H7 (cell line): Measurements from ENCODE around the gene HOTAIR. TPM values are rescaled to one million over a fixed set of nuclear protein-coding genes. Genes with fewer than 3 reads are reported as not detected.

Source experiments
- DNase-seq: peaks from one replicate; pipeline ENCODE4 v3.0.0; 2012
- H3K27me3 ChIP-seq: 2 replicates; pipeline ENCODE4 v1.6.0; 2011; ENCODE audit warnings: mild to moderate bottlenecking, low read length; ENCODE audit not compliant: control insufficient read depth, insufficient read depth
- H3K36me3 ChIP-seq: replicated peaks from 2 replicates; pipeline ENCODE4 v1.5.1; 2011; ENCODE audit warnings: low read length; ENCODE audit not compliant: control insufficient read depth, insufficient read depth
- H3K4me3 ChIP-seq: 2 replicates; pipeline ENCODE4 v1.5.1; 2011; ENCODE audit warnings: low read depth, mild to moderate bottlenecking, control low read depth, low read length, moderate library complexity; ENCODE audit not compliant: insufficient read depth
- total RNA-seq: library from RNA; depleted of rRNA; stranded (reverse); fragments of >200 nt; shearing (Covaris generic); gene quantifications from 2 replicates; pipeline ENCODE4 v1.2.3, GENCODE V29; 2014

Gene HOTAIR
- total RNA-seq, 1 experiment from 2014 or later = not detected

GRCh38 chr12:53988541-53989226 is 13.9 kb upstream of the HOTAIR start:
- DNase-seq = no peak
- H3K4me3 ChIP-seq = no peak overlapping the region
- no peaks in the 10 kb centered on the region for H3K36me3 ChIP-seq
- H3K27me3 ChIP-seq = peaks cover 98% of the 10 kb centered on the region

- Histone ChIP-seq H3K27me3 (peaks cover 98% of the 10 kb centered on the region), H3K4me3 (no peak overlapping the region), H3K36me3 (no peaks in the 10 kb centered on the region)
- no peak for DNase-seq
These were observed 13.1 kb upstream of the HOTAIR start for GRCh38 chr12:53987787-53988230.

- no peak for DNase-seq
- Histone ChIP-seq H3K27me3 (peaks cover 98% of the 10 kb centered on the region), H3K4me3 (no peak overlapping the region), H3K36me3 (no peaks in the 10 kb centered on the region)
These were observed 12.1 kb upstream of the HOTAIR start for GRCh38 chr12:53986686-53987483.

- peak; percentile 82 for DNase-seq
- Histone ChIP-seq H3K4me3 (no peak overlapping the region), H3K27me3 (peaks cover 98% of the 10 kb centered on the region), H3K36me3 (no peaks in the 10 kb centered on the region)
These were observed 11.4 kb upstream of the HOTAIR start for GRCh38 chr12:53985994-53986685.

- DNase-seq = no peak
- H3K4me3 ChIP-seq = no peak overlapping the region
- H3K27me3 ChIP-seq = peaks cover 98% of the 10 kb centered on the region
- no peaks in the 10 kb centered on the region for H3K36me3 ChIP-seq
These were observed 10.9 kb upstream of the HOTAIR start for GRCh38 chr12:53985692-53985993.

GRCh38 chr12:53984901-53985691 is 10.3 kb upstream of the HOTAIR start, which contains the start of gene HOXC10:
TSS of gene HOXC10 (plus strand) at chr12:53985146. CDS start at chr12:53985260, 114 bp downstream.
- Histone ChIP-seq H3K36me3 (no peaks in the 10 kb centered on the region), H3K4me3 (no peak within 1 kb of the TSS), H3K27me3 (peaks cover 98% of the 10 kb centered on the region)
- peak; percentile 98 for DNase-seq

GRCh38 chr12:53983950-53984572 is 9.3 kb upstream of the HOTAIR start:
- H3K27me3 ChIP-seq = peaks cover 98% of the 10 kb centered on the region
- DNase-seq = peak; percentile 66

GRCh38 chr12:53983568-53983949 is 8.8 kb upstream of the HOTAIR start:
- peaks cover 98% of the 10 kb centered on the region for H3K27me3 ChIP-seq
- no peaks in the 10 kb centered on the region for H3K36me3 ChIP-seq
- no peak overlapping the region for H3K4me3 ChIP-seq
- DNase-seq = no peak

More at GRCh38 chr12:53983950-53984572, 9.3 kb upstream of the HOTAIR start:
- no peak overlapping the region for H3K4me3 ChIP-seq
- no peaks in the 10 kb centered on the region for H3K36me3 ChIP-seq

- Histone ChIP-seq H3K27me3 (peaks cover 98% of the 10 kb centered on the region), H3K4me3 (no peak overlapping the region), H3K36me3 (no peaks in the 10 kb centered on the region)
- no peak for DNase-seq
These were observed 8.2 kb upstream of the HOTAIR start for GRCh38 chr12:53982648-53983567.

GRCh38 chr12:53981634-53982565 is 7.1 kb upstream of the HOTAIR start:
- H3K4me3 ChIP-seq = no peak overlapping the region
- peaks cover 98% of the 10 kb centered on the region for H3K27me3 ChIP-seq
- no peaks in the 10 kb centered on the region for H3K36me3 ChIP-seq
- DNase-seq = peak; percentile 72

GRCh38 chr12:53980802-53981496 is 6.2 kb upstream of the HOTAIR start:
- no peak for DNase-seq
- Histone ChIP-seq H3K27me3 (peaks cover 98% of the 10 kb centered on the region), H3K36me3 (no peaks in the 10 kb centered on the region), H3K4me3 (no peak overlapping the region)
